Esophagus (tissue), 2 donors: ENCODE measurements around the gene PHC3. TPM values are rescaled to one million over a fixed set of nuclear protein-coding genes. Genes with fewer than 3 reads are reported as not detected.
"Not testable (repeated sequence)": the region's sequence is repeated elsewhere in the genome, so short reads cannot be mapped to it uniquely, and the experiment has no call there.

Source experiments
- H3K27ac ChIP-seq, 2 donors: one replicate each; pipeline ENCODE4 v1.5.1; 2013; ENCODE audit warnings: low read depth in 2 of 2, mild to moderate bottlenecking in 2 of 2, inconsistent platforms in 1 of 2, low read length in 1 of 2, moderate library complexity in 1 of 2
- H3K27me3 ChIP-seq, 2 donors: one replicate each; pipeline ENCODE4 v1.6.1; 2013; ENCODE audit warnings: low read length in 2 of 2, control low read depth in 1 of 2, mild to moderate bottlenecking in 1 of 2; ENCODE audit not compliant: insufficient read depth in 2 of 2, control insufficient read depth in 1 of 2
- H3K36me3 ChIP-seq, 2 donors: one replicate each; pipeline ENCODE4 v1.6.1; 2013; ENCODE audit warnings: low read length in 1 of 2; ENCODE audit not compliant: control insufficient read depth in 2 of 2, insufficient read depth in 2 of 2
- H3K4me1 ChIP-seq, 2 donors: one replicate each; pipeline ENCODE4 v1.6.1; 2013; ENCODE audit warnings: low read length in 1 of 2; ENCODE audit not compliant: control insufficient read depth in 2 of 2, insufficient read depth in 2 of 2
- H3K4me3 ChIP-seq, 2 donors: one replicate each; pipeline ENCODE4 v1.5.1; 2013; ENCODE audit warnings: low read length in 2 of 2, mild to moderate bottlenecking in 2 of 2, low read depth in 1 of 2, moderate library complexity in 1 of 2
- H3K9me3 ChIP-seq, 2 donors: one replicate each; pipeline ENCODE4 v1.6.1; 2013; ENCODE audit warnings: mild to moderate bottlenecking in 2 of 2, low read depth in 1 of 2, low read length in 1 of 2, moderate library complexity in 1 of 2; ENCODE audit not compliant: control insufficient read depth in 2 of 2, insufficient read depth in 1 of 2
- WGBS, 2 donors: extraction: QIAGEN DNeasy Blood & Tissue Kit; methylation state at CpG; one replicate each; pipeline ENCODE4 v1.1.7; 2013; 5-methylcytosine and 5-hydroxymethylcytosine counted together
- polyA plus RNA-seq, 2 donors: library from polyadenylated mRNA; stranded (reverse); fragments of 200-250 nt; gene quantifications; one replicate each; pipeline ENCODE4 v1.2.3, GENCODE V29; 2013
- donor health status: healthy with polysubstance abuse.
- donor health status: Bipolar disorder and iron deficiency.

PHC3 gene
- polyA plus RNA-seq, 2 donors, result 3.4 to 5.4 TPM

- not testable (repeated sequence) for H3K27me3 ChIP-seq, H3K4me1 ChIP-seq, H3K27ac ChIP-seq, H3K36me3 ChIP-seq, H3K4me3 ChIP-seq, H3K9me3 ChIP-seq
- 69 to 76% methylated on average over 3 of the region's 3 CpGs for WGBS, 2 donors
These were observed 14.2 kb upstream of the PHC3 start for GRCh38 chr3:170195759-170196158.

DNA sequence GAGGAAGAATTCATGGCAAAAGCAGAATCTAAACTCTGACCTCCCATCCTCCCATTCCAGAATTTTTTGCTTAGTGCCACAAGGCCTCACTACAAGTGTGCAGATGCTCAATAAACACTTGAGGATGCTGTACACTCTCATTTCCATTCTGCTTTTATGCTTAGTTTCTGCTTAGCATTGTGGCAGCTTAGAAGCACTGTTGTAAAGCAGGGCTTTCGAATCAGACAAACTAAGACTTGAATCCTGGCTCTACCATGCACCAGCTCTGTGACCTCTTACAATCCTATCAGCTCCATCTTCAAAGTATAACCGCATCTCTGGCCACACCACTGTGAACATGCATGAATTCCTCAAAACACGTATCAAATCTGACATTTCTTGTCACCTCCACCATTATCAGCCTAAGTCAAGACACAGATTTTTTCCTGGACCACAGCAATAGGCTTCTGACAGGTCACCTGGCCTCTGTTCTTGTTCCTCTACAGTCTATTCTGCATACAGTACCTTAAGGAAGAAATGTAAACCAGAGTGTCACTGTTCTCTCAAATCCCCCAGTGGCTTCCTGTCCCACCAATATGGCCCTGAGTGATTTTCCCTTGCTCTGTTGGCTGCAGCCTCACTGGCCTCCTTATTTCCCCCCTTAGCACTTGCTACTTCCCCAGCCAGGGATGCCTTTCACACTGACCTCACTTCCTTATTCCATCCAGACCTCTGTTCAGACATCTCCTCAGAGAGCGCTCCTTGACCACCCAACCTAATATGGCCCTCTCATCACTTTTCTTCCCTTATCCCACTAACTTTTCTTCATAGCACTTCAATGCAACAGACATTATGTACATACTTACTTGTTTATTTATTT, 8.1 kb upstream of the PHC3 start:
- H3K27ac ChIP-seq, result no peak overlapping the region
- 74 to 88% methylated on average over 4 of the region's 4 CpGs for WGBS, 2 donors

GRCh38 chr3:170180079-170180907, 1.2 kb downstream of the PHC3 start:
- Histone ChIP-seq H3K27me3 (no peaks in the 10 kb centered on the region), H3K9me3 (no peaks in the 10 kb centered on the region), H3K4me3 (peak overlapping the region; percentile 80 to 97), H3K27ac (peak overlapping the region; percentile 95 to 97), H3K4me1 (no peaks in the 10 kb centered on the region), H3K36me3 (peaks cover 0 to 10% of the 10 kb centered on the region in 2 donors)
- WGBS, 2 donors, result 7 to 8% methylated on average over 16 of the region's 16 CpGs

More for the DNA sequence above, 8.1 kb upstream of the PHC3 start:
- no peak overlapping the region for H3K4me3 ChIP-seq
- H3K36me3 ChIP-seq, result no peaks in the 10 kb centered on the region
- no peaks in the 10 kb centered on the region for H3K4me1 ChIP-seq
- H3K27me3 ChIP-seq, result no peaks in the 10 kb centered on the region
- H3K9me3 ChIP-seq, result no peaks in the 10 kb centered on the region

GRCh38 chr3:170179432-170179831, 2.1 kb downstream of the PHC3 start:
- Histone ChIP-seq H3K9me3 (no peaks in the 10 kb centered on the region), H3K4me3 (peak overlapping the region in 1 of 2 donors; percentile 97), H3K36me3 (peaks cover 0 to 11% of the 10 kb centered on the region in 2 donors), H3K27me3 (no peaks in the 10 kb centered on the region), H3K4me1 (no peaks in the 10 kb centered on the region), H3K27ac (no peak overlapping the region)
- 27 to 37% methylated on average over 1 of the region's 1 CpG for WGBS, 2 donors

GRCh38 chr3:170178651-170179050, 2.9 kb downstream of the PHC3 start:
- no peak overlapping the region for H3K4me3 ChIP-seq
- H3K27me3 ChIP-seq, result no peaks in the 10 kb centered on the region
- no peaks in the 10 kb centered on the region for H3K9me3 ChIP-seq
- H3K36me3 ChIP-seq, result peaks cover 0 to 11% of the 10 kb centered on the region in 2 donors
- H3K4me1 ChIP-seq, result no peaks in the 10 kb centered on the region
- H3K27ac ChIP-seq, result no peak overlapping the region
- WGBS, 2 donors, result 69 to 73% methylated on average over 3 of the region's 3 CpGs

DNA sequence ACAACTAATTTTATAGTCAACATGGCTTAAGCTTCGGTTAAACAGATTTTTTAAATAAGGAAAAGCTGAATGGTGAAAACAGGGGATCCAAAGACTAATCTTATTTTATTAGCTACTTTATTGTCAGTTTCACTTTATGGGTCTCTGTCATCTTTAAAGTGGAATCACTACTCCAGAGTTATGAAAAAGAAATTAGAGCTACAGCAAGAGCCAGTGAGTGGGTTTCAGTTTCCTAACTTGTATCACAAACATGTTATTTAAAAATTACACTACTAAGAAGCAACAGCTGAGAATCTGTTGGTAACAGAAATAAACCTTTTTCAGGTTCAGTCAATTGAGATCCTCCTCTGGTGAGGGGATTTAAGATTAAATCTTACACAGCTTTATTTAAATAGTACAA, 10.0 kb downstream of the PHC3 start:
- Histone ChIP-seq H3K27ac (no peak overlapping the region), H3K36me3 (peaks cover 0 to 9% of the 10 kb centered on the region in 2 donors), H3K9me3 (no peaks in the 10 kb centered on the region), H3K27me3 (no peaks in the 10 kb centered on the region), H3K4me1 (no peaks in the 10 kb centered on the region), H3K4me3 (no peak overlapping the region)
- 73 to 84% methylated on average over 1 of the region's 1 CpG for WGBS, 2 donors

GRCh38 chr3:170164717-170165116, 16.8 kb downstream of the PHC3 start:
- Histone ChIP-seq H3K36me3 (peaks cover 0 to 8% of the 10 kb centered on the region in 2 donors), H3K27me3 (no peaks in the 10 kb centered on the region), H3K4me3 (no peak overlapping the region), H3K27ac (no peak overlapping the region), H3K4me1 (peaks cover 0 to 3% of the 10 kb centered on the region in 2 donors), H3K9me3 (no peaks in the 10 kb centered on the region)
- 54 to 62% methylated on average over 2 of the region's 2 CpGs for WGBS, 2 donors

DNA sequence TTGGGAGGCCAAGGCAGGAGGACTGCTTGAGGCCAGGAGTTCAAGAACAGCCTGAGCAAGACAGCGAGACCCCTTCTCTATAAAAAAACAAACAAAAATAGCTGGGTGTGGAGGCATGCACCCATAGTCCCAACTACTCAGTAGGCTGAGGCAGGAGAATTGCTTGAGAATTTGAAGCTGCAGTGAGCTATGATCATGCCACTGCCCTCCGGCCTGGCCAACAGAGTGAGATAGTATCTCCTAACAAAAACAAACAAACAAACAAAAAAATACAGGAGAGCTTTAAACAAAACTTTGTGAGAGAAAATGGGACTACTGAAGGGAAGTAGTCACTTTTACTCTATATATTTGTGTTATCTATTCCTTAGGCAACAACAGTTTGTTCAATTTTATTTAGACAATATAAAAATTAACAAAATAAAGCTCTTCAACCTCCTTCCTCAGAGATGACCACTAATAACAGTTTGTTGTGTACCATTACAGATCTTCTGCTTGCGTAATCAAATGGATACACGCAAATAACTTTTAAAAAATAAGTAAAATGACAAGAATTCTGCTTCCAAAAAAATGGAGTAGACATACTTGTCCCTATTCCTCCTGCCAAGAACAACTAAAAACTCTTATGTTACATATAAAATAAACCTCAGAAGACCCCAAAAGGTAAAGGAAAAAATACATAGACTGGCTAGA, 17.4 kb downstream of the PHC3 start:
- H3K9me3 ChIP-seq, result no peaks in the 10 kb centered on the region
- no peak overlapping the region for H3K4me3 ChIP-seq
- WGBS, 2 donors, result 95 to 96% methylated on average over 4 of the region's 4 CpGs
- no peaks in the 10 kb centered on the region for H3K27me3 ChIP-seq
- H3K4me1 ChIP-seq, result peaks cover 0 to 3% of the 10 kb centered on the region in 2 donors
- H3K36me3 ChIP-seq, result peaks cover 0 to 8% of the 10 kb centered on the region in 2 donors
- H3K27ac ChIP-seq, result no peak overlapping the region

DNA sequence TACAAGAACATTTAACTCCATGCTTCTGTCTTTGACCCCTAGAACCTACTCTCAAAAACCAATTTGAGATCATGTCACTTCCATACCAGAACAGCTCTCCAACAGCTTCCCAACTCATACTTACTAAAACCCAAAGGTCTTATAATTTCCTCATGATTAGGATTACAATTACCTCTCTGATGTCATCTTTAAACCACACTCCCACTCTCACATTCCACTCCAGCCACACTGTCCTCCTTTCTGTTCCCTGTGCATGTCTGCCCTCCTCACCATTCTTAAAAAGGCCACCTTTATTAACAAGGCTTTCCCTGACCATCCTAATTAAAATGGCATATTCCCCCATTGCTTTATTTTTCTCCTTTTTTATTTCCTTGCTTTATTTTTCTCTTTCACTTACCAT, 18.9 kb downstream of the PHC3 start:
- no peaks in the 10 kb centered on the region for H3K9me3 ChIP-seq
- H3K27ac ChIP-seq, result no peak overlapping the region
- H3K27me3 ChIP-seq, result no peaks in the 10 kb centered on the region
- no peak overlapping the region for H3K4me3 ChIP-seq
- H3K36me3 ChIP-seq, result peaks cover 0 to 6% of the 10 kb centered on the region in 2 donors
- H3K4me1 ChIP-seq, result peaks cover 0 to 3% of the 10 kb centered on the region in 2 donors
